ENCODE results near the gene CD83. TPM values are rescaled to one million over a fixed set of nuclear protein-coding genes. Genes with fewer than 3 reads are reported as not detected.

The CD83 gene
- 0.56 and 2.5 TPM in 2 replicates for total RNA-seq

GRCh38 chr6:14117158-14118090, at the start of gene CD83:
CD83 (plus strand) TSS chr6:14117772; CDS start chr6:14117812, 40 bp downstream.

Other genes with a start within 250 kb of the CD83 start
- gene RNF182, start 192.8 kb upstream of the CD83 start, total RNA-seq, result 0.07 TPM in 1 of 2 replicates, not detected in the other